ENCODE data around the gene HES4. TPM values are rescaled to one million over a fixed set of nuclear protein-coding genes. Genes with fewer than 3 reads are reported as not detected.
"Not testable (repeated sequence)": the region's sequence is repeated elsewhere in the genome, so short reads cannot be mapped to it uniquely, and the experiment has no call there.

Gene HES4
- total RNA-seq, 1 donor, result 3.6 TPM

DNA sequence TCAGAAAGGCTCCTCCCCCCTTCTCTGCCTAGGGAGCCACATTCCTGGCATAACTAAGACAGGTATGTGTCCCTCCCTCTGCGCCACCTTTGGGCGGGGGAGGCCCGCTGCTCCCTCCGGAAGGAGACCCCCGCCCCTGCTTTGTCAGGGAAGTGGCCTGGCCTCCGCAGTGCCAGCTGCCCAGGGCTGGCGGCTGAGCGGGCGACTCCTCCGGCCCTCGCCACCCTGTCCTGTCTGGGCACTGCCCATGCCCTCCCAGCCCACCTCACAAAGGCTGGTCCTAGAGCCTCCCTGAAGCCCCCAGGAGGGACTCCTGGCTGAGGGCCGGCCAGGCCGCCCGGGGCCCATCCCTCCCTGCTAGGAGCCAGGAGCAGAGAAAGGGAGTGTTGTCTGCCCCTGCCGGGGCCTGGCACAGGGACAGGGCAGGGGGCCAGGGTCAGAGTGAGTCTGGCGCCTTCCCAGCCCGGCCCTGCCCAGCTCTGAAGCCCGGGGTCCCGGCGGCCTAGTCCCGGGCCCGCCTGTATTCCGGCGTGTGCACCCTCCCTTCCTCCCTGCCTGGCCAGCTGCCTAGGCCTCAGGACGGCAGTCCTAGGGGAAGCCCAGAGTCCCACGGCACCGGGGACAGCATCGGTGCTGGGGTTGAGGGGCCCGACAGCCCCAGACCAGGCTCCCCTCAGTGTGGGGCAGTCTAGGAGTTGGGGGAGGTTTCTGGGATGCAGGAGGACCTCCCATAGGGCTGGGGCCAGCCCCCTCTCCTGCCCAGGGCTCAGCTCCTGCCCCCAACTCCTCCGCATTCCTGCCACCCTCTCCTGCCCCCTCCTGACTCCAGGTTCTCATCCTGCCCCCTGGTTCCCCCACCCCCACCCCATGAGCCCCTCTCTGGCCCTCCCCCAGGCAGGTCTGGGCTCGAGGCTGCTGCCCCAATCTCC is 25.1 kb upstream of the HES4 start:
- Histone ChIP-seq H3K9me3 (ENCODE audit: low read depth, low read length) (no peaks in the 10 kb centered on the region), H3K4me1 (ENCODE audit: insufficient read depth, low read length) (peaks cover 7% of the 10 kb centered on the region), H3K4me3 (ENCODE audit: low read length) (no peak overlapping the region), H3K27me3 (ENCODE audit: insufficient read depth, low read length) (peaks cover 4% of the 10 kb centered on the region)

DNA sequence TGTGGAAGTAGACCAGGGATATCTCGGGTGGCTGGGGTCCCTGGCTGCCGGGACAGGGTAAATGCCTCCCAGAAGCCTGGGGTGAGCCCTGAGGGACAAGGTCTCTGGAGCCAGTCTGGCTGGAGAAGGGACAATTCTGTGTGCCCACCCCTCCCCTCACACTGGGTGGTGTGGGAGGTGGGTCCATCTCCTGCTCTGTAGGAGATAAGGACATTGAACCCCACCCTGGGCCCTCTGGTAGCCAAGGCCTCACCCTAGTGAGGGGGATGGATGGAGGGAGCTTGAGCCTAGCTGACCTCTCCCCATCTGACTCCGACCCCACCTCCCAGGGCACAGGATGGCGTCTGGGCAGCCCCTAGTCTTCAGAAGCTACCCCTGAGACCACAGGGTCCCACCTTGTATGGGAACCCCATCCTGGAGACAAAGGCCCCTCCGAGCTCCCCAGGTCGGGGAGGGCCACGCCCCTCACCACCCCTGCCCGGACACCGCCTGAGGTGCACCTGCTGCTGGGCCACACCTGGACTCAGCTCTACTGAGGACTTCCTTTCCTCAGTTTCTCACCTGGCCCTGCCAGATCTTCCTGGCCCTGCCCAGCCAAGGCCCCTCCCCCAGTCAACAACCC is 24.4 kb upstream of the HES4 start:
- H3K4me3 ChIP-seq (ENCODE audit: low read length), result no peak overlapping the region
- peaks cover 4% of the 10 kb centered on the region for H3K27me3 ChIP-seq (ENCODE audit: insufficient read depth, low read length)
- no peaks in the 10 kb centered on the region for H3K9me3 ChIP-seq (ENCODE audit: low read depth, low read length)
- peaks cover 7% of the 10 kb centered on the region for H3K4me1 ChIP-seq (ENCODE audit: insufficient read depth, low read length)

DNA sequence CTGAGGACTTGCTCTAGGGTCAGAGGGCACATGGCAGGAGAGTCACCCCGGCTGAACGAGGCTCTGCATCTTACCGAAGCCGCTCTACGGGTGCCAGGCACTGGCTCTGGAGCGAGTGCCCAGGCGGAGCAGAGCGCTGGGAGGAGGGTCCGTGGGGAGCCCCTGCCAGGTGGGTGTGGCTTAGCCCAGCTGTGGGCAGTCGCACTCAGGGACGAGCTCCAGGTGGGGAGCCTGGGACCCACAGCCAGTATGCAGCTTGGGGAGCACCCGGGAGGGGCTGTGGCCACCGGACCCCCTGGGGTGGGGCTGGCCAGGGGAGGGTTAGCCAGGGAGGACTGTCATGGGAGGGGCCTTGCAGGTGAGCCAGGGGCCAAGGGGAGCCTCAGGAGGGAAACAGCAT is 23.8 kb upstream of the HES4 start:
- no peak overlapping the region for H3K4me3 ChIP-seq (ENCODE audit: low read length)
- peaks cover 12% of the 10 kb centered on the region for H3K4me1 ChIP-seq (ENCODE audit: insufficient read depth, low read length)
- no peaks in the 10 kb centered on the region for H3K9me3 ChIP-seq (ENCODE audit: low read depth, low read length)
- peaks cover 4% of the 10 kb centered on the region for H3K27me3 ChIP-seq (ENCODE audit: insufficient read depth, low read length)

DNA sequence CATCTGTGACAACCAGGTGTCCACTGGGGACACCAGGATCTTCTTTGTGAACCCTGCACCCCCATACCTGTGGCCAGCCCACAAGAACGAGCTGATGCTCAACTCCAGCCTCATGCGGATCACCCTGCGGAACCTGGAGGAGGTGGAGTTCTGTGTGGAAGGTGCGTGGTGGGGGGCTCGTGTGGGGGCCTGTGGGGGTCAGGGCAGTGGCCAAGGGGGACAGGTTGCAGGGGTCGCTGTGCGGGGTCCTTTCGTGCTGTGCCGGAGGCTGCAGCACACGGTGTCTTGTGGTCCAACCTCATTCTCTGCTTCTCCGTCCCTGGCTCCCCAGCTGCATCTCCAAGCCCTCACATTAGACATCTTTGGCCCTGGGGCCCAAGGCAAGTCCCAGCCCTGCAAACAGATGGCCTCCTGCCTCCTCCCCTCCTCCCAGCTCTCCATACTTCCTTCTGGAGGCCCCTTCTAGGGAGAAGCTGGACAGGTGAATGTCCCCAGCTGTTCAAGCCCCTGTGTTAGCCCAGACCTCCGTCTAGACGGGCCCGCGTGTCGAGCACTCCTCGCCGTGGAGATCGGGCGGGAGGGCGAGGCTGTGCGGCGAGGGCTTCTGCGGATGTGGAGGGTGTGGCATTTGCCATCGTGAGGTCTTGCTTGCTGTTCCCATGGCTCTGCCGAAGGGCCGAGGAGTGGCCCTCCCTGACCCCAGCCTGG is 22.6 kb upstream of the HES4 start:
- Histone ChIP-seq H3K9me3 (ENCODE audit: low read depth, low read length) (no peaks in the 10 kb centered on the region), H3K4me3 (ENCODE audit: low read length) (no peak overlapping the region), H3K27me3 (ENCODE audit: insufficient read depth, low read length) (peaks cover 4% of the 10 kb centered on the region), H3K4me1 (ENCODE audit: insufficient read depth, low read length) (peaks cover 12% of the 10 kb centered on the region)

DNA sequence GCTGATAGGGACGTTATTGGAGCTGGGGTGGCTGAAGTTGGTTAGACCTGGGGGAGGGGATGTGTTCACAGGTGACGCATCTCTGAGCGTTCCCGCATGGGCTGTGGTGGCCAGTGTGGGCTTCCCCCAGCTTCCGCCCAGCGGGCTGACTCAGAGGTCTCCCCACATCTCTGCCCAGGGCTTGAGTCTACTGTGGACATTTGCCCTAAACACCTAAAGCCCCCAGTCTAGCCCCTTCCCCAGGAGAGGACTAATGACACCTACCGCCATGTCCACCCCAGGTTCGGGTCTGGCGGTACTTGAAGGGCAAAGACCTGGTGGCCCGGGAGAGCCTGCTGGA is 22.0 kb upstream of the HES4 start:
- H3K9me3 ChIP-seq (ENCODE audit: low read depth, low read length), result no peaks in the 10 kb centered on the region
- peaks cover 4% of the 10 kb centered on the region for H3K27me3 ChIP-seq (ENCODE audit: insufficient read depth, low read length)
- H3K4me3 ChIP-seq (ENCODE audit: low read length), result no peak overlapping the region
- peaks cover 12% of the 10 kb centered on the region for H3K4me1 ChIP-seq (ENCODE audit: insufficient read depth, low read length)

- peaks cover 4% of the 10 kb centered on the region for H3K27me3 ChIP-seq (ENCODE audit: insufficient read depth, low read length)
- no peak overlapping the region for H3K4me3 ChIP-seq (ENCODE audit: low read length)
- peaks cover 12% of the 10 kb centered on the region for H3K4me1 ChIP-seq (ENCODE audit: insufficient read depth, low read length)
- no peaks in the 10 kb centered on the region for H3K9me3 ChIP-seq (ENCODE audit: low read depth, low read length)
Observed at GRCh38 chr1:1021010-1021919, 21.4 kb upstream of the HES4 start.

DNA sequence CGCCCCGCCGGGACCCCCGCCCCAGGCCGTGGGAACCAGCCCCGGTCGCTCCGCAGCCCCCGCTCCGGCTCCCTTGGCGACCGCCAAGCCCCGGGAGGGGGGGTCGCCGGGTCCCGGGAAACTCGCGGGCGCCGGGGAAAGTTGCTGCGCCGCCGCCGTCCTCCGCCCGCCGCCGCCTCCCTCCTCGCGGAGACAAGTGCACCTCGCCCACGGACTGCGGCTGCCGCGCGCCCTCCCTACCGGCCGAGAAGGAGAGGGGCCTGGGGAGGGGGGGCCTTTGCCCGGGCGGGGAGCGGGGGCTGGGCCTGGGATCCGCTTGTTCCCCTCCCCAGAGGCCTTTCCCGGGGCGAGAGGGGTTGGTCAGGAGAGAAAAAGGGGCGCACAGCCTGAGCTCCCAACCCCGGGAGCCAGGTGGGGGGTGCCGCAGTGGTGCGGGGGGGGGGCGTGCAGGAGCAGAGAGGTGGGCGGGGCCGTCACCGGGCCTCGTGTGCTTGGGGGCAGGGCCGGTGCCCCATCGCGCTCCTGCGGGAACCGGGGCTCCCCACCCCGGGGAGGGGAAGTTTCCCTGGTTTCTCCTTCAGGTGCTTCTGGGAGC is 20.6 kb upstream of the HES4 start:
- Histone ChIP-seq H3K4me3 (ENCODE audit: low read length) (peak overlapping the region; percentile 27), H3K9me3 (ENCODE audit: low read depth, low read length) (no peaks in the 10 kb centered on the region), H3K4me1 (ENCODE audit: insufficient read depth, low read length) (peaks cover 12% of the 10 kb centered on the region), H3K27me3 (ENCODE audit: insufficient read depth, low read length) (peaks cover 4% of the 10 kb centered on the region)

DNA sequence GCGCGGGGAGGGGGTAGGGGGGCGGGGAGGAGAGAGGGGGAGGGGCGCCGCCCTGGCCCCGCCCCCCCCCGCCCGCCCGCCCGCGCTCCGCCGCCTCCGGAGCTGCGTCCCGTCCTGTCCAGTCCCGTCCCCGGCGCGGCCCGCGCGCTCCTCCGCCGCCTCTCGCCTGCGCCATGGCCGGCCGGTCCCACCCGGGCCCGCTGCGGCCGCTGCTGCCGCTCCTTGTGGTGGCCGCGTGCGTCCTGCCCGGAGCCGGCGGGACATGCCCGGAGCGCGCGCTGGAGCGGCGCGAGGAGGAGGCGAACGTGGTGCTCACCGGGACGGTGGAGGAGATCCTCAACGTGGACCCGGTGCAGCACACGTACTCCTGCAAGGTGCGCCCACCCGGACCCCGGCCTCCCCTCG is 20.1 kb upstream of the HES4 start, which contains the start of gene AGRN:
AGRN (plus strand) TSS at position 121 of the 405 bp plus-strand sequence; CDS start at position 174, 53 bp downstream.
- no peaks in the 10 kb centered on the region for H3K9me3 ChIP-seq (ENCODE audit: low read depth, low read length)
- peak within 1 kb of the TSS; percentile 32 for H3K4me3 ChIP-seq (ENCODE audit: low read length)
- H3K4me1 ChIP-seq (ENCODE audit: insufficient read depth, low read length), result peaks cover 12% of the 10 kb centered on the region
- peaks cover 4% of the 10 kb centered on the region for H3K27me3 ChIP-seq (ENCODE audit: insufficient read depth, low read length)

GRCh38 chr1:1019122-1019999 is 19.5 kb upstream of the HES4 start:
- peak overlapping the region; percentile 32 for H3K4me3 ChIP-seq (ENCODE audit: low read length)
- H3K9me3 ChIP-seq (ENCODE audit: low read depth, low read length), result no peaks in the 10 kb centered on the region
- H3K27me3 ChIP-seq (ENCODE audit: insufficient read depth, low read length), result peaks cover 4% of the 10 kb centered on the region
- H3K4me1 ChIP-seq (ENCODE audit: insufficient read depth, low read length), result peaks cover 18% of the 10 kb centered on the region

- not testable (repeated sequence) for H3K27me3 ChIP-seq (ENCODE audit: insufficient read depth, low read length); H3K9me3 ChIP-seq (ENCODE audit: low read depth, low read length); H3K4me3 ChIP-seq (ENCODE audit: low read length)
- peaks cover 27% of the 10 kb centered on the region for H3K4me1 ChIP-seq (ENCODE audit: insufficient read depth, low read length)
Observed at GRCh38 chr1:1018321-1018685, 18.4 kb upstream of the HES4 start.

DNA sequence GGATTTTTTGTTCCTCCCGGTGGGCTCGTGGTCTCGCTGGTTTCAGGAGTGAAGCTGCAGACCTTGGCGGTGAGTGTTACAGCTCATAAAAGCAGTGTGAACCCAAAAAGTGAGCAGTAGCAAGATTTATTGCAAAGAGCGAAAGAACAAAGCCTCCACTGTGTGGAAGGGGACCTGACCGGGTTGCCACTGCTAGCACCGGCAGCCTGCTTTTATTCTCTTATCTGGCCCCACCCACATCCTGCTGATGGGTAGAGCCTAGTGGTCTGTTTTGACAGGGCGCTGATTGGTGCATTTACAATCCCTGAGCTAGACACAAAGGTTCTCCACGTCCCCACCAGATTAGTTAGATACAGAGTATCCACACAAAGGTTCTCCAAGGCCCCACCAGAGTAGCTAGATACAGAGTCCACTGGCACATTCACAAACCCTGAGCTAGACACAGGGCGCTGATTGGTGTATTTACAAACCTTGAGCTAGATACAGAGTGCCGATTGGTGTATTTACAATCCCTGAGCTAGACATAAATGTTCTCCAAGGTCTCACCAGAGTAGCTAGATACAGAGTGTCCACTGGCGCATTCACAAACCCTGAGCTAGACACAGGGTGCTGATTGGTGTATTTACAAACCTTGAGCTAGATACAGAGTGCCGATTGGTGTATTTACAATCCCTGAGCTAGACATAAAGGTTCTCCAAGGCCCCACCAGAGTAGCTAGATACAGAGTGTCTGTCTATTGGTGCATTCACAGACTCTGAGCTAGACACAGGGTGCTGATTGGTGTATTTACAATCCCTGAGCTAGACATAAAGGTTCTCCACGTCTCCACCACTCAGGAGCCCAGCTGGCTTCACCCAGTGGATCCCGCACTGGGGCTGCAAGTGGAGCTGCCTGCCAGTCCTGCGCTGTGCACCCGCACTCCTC is 17.8 kb upstream of the HES4 start:
- H3K4me1 ChIP-seq (ENCODE audit: insufficient read depth, low read length), result peaks cover 31% of the 10 kb centered on the region
- not testable (repeated sequence) for H3K27me3 ChIP-seq (ENCODE audit: insufficient read depth, low read length); H3K9me3 ChIP-seq (ENCODE audit: low read depth, low read length); H3K4me3 ChIP-seq (ENCODE audit: low read length)

- Histone ChIP-seq H3K27me3 (ENCODE audit: insufficient read depth, low read length) (no peaks in the 10 kb centered on the region), H3K9me3 (ENCODE audit: low read depth, low read length) (no peaks in the 10 kb centered on the region), H3K4me3 (ENCODE audit: low read length) (no peak overlapping the region), H3K4me1 (ENCODE audit: insufficient read depth, low read length) (peaks cover 28% of the 10 kb centered on the region)
Observed at GRCh38 chr1:1014799-1015681, 15.1 kb upstream of the HES4 start.

All from mononuclear cell (primary cell).